ENCODE results near the gene TMED8. TPM values are rescaled to one million over a fixed set of nuclear protein-coding genes. Genes with fewer than 3 reads are reported as not detected.

TMED8 gene
- total RNA-seq, 6 experiments from 2014 or later: 5.7 to 7.0 (median 6.6) TPM

- TF ChIP-seq CTCF (IDR thresholded peaks at IDR 0.05): no peak
- no peak for DNase-seq
- Mint-ChIP-seq H3K36me3 (ENCODE audit: low read depth) (peaks cover 6% of the 10 kb centered on the region; the same call in 1 of the 2 replicates), H3K4me3 (no peak overlapping the region), H3K27me3 (ENCODE audit: insufficient read depth) (no peaks in the 10 kb centered on the region; the same call in 1 of the 2 replicates), H3K4me1 (ENCODE audit: low read depth) (peaks cover 11% of the 10 kb centered on the region), H3K27ac (no peak overlapping the region), H3K9me3 (no peaks in the 10 kb centered on the region)
These were observed 30.4 kb downstream of the TMED8 start for GRCh38 chr14:77346495-77346894.

GRCh38 chr14:77344377-77344996, 32.4 kb downstream of the TMED8 start:
- no peak for TF ChIP-seq CTCF (IDR thresholded peaks at IDR 0.05)
- Mint-ChIP-seq H3K36me3 (ENCODE audit: low read depth) (peaks cover 13% of the 10 kb centered on the region; the same call in 1 of the 2 replicates), H3K4me3 (no peak overlapping the region), H3K27ac (no peak overlapping the region), H3K9me3 (no peaks in the 10 kb centered on the region), H3K4me1 (ENCODE audit: low read depth) (peaks cover 15% of the 10 kb centered on the region), H3K27me3 (ENCODE audit: insufficient read depth) (no peaks in the 10 kb centered on the region; the same call in 1 of the 2 replicates)
- no peak for DNase-seq

- Mint-ChIP-seq H3K36me3 (ENCODE audit: low read depth) (peaks cover 13% of the 10 kb centered on the region; the same call in 1 of the 2 replicates), H3K27me3 (ENCODE audit: insufficient read depth) (no peaks in the 10 kb centered on the region; the same call in 1 of the 2 replicates), H3K4me3 (no peak overlapping the region), H3K27ac (no peak overlapping the region), H3K4me1 (ENCODE audit: low read depth) (peaks cover 22% of the 10 kb centered on the region), H3K9me3 (no peaks in the 10 kb centered on the region)
- TF ChIP-seq CTCF (IDR thresholded peaks at IDR 0.05): no peak
- no peak for DNase-seq
These were observed 33.2 kb downstream of the TMED8 start for GRCh38 chr14:77343662-77344061.

GRCh38 chr14:77342726-77343397, 34.0 kb downstream of the TMED8 start:
- peaks cover 13% of the 10 kb centered on the region; the same call in 1 of the 2 replicates for H3K36me3 Mint-ChIP-seq (ENCODE audit: low read depth)
- H3K27me3 Mint-ChIP-seq (ENCODE audit: insufficient read depth): no peaks in the 10 kb centered on the region; the same call in 1 of the 2 replicates
- no peak for TF ChIP-seq CTCF (IDR thresholded peaks at IDR 0.05)
- H3K4me1 Mint-ChIP-seq (ENCODE audit: low read depth): peaks cover 22% of the 10 kb centered on the region
- H3K27ac Mint-ChIP-seq: no peak overlapping the region
- H3K4me3 Mint-ChIP-seq: no peak overlapping the region
- no peak for DNase-seq
- no peaks in the 10 kb centered on the region for H3K9me3 Mint-ChIP-seq

- TF ChIP-seq CTCF (IDR thresholded peaks at IDR 0.05): no peak
- peaks cover 13% of the 10 kb centered on the region; the same call in 1 of the 2 replicates for H3K36me3 Mint-ChIP-seq (ENCODE audit: low read depth)
- H3K4me1 Mint-ChIP-seq (ENCODE audit: low read depth): peaks cover 22% of the 10 kb centered on the region
- no peak for DNase-seq
- no peak overlapping the region for H3K27ac Mint-ChIP-seq
- H3K9me3 Mint-ChIP-seq: no peaks in the 10 kb centered on the region
- no peaks in the 10 kb centered on the region; the same call in 1 of the 2 replicates for H3K27me3 Mint-ChIP-seq (ENCODE audit: insufficient read depth)
- H3K4me3 Mint-ChIP-seq: no peak overlapping the region
These were observed 36.5 kb downstream of the TMED8 start for GRCh38 chr14:77340389-77340788.

All from HFFc6 (cell line).